ENCODE data around the gene TIFAB. TPM values are rescaled to one million over a fixed set of nuclear protein-coding genes. Genes with fewer than 3 reads are reported as not detected.

Gene TIFAB
- total RNA-seq, 1 experiment from 2014 or later = not detected

DNA sequence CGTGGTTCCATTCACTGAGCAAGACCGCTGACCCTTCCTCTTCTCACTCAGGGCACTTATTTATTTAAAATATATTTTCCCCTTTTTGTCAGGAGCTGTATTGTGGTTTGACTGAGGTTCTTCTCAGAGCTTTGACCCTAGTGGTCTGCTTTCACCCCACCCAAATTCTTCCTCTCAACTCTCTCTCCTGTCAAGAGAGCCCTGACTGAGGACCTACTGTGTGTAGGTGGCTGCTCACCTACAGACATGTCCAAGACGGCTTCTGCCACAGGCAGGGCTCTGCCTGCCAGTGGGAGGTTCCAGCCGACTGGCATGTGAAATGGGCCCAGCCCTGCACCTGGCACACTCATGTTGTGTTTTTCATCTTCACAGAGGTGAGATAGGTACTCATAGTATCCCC, 10.2 kb downstream of the TIFAB start:
- ChIA-PET CTCF (no interaction called here), POLR2A (no interaction called here)
- intact Hi-C loops (cut with micrococcal nuclease; ENCODE audit: unreplicated experiment) (no loop called here), in situ Hi-C loops (cut with HindIII; ENCODE audit: low pct_unique_long_range_greater_than_20kb, low sequenced_read_pairs) (no loop called here)
- no peak for ATAC-seq
- Histone ChIP-seq H3K4me3 (ENCODE audit: low read depth in 2 of 2, low read length in 2 of 2) (no peak overlapping the region), H3K4me1 (ENCODE audit: control insufficient read depth, insufficient read depth, low read length) (peaks cover 5% of the 10 kb centered on the region; the same call in 1 of the 2 replicates), H3K27ac (ENCODE audit: low read length) (no peak overlapping the region), H3K27me3 (ENCODE audit: control insufficient read depth, insufficient read depth, low read length) (no peaks in the 10 kb centered on the region), H3K9me3 (ENCODE audit: control insufficient read depth, insufficient read depth, low read depth, low read length) (no peaks in the 10 kb centered on the region), H3K36me3 (ENCODE audit: control insufficient read depth, insufficient read depth, low read length) (no peaks in the 10 kb centered on the region)
- DNase-seq (ENCODE audit: low read depth, low spot score) = no peak
- TF ChIP-seq CTCF (IDR thresholded peaks at IDR 0.05) (no peak), SIN3A (IDR thresholded peaks at IDR 0.05; ENCODE audit: borderline replicate concordance, insufficient read depth, low read depth, low read length) (no peak), REST (IDR thresholded peaks at IDR 0.05; ENCODE audit: insufficient read depth in 1 of 2, low read depth in 2 of 2, low read length in 1 of 2) (no peak), POLR2AphosphoS5 (IDR thresholded peaks at IDR 0.05; ENCODE audit: low read depth, low read length) (no peak), TCF7L2 (IDR thresholded peaks at IDR 0.05; ENCODE audit: low read depth, low read length) (no peak)
- no TSS peak for BruUV-seq (replicated peaks)

DNA sequence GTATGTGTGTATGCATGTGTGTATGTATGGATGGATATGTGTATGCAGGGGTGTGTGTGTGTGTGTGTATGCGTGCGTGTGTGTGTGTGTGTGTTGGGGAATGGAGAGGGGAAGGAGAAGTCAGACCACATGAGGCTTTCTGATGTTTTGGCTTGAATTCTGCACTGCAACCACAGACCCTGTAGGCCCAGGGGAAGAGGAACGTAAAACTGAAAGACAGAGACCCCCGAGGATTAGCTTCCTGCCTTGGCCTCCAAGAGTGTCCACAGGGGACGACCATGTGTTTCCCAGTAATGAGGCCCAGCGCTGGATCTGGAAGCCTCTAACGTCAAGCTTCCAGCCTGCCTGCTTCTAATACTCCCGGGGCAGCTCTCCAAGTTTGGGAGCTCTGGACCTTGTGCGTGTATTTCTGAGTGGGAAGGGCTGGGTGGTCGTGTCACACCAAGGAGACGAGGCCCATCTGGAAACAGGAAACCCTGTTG, 10.8 kb downstream of the TIFAB start:
- H3K27me3 ChIP-seq (ENCODE audit: control insufficient read depth, insufficient read depth, low read length) = no peaks in the 10 kb centered on the region
- H3K36me3 ChIP-seq (ENCODE audit: control insufficient read depth, insufficient read depth, low read length) = no peaks in the 10 kb centered on the region
- TF ChIP-seq CTCF (IDR thresholded peaks at IDR 0.05) (no peak), POLR2AphosphoS5 (IDR thresholded peaks at IDR 0.05; ENCODE audit: low read depth, low read length) (no peak)
- no peak overlapping the region for H3K4me3 ChIP-seq (ENCODE audit: low read depth in 2 of 2, low read length in 2 of 2)
- no TSS peak for BruUV-seq (replicated peaks)
- in situ Hi-C loops (cut with HindIII; ENCODE audit: low pct_unique_long_range_greater_than_20kb, low sequenced_read_pairs) (no loop called here), intact Hi-C loops (cut with micrococcal nuclease; ENCODE audit: unreplicated experiment) (no loop called here)
- no peak for ATAC-seq
- POLR2A ChIA-PET = no interaction called here
- no peak for DNase-seq (ENCODE audit: low read depth, low spot score)
- no peak overlapping the region for H3K27ac ChIP-seq (ENCODE audit: low read length)
- H3K4me1 ChIP-seq (ENCODE audit: control insufficient read depth, insufficient read depth, low read length) = peaks cover 5% of the 10 kb centered on the region; the same call in 1 of the 2 replicates
- CTCF ChIA-PET = no interaction called here
- H3K9me3 ChIP-seq (ENCODE audit: control insufficient read depth, insufficient read depth, low read depth, low read length) = no peaks in the 10 kb centered on the region
